HCT116 (cell line): ENCODE measurements around the gene PPP2R5C. TPM values are rescaled to one million over a fixed set of nuclear protein-coding genes. Genes with fewer than 3 reads are reported as not detected.

Experiments
- ATAC-seq: fragments of 200-7000 bp; cut with Tn5 transposase; 2 replicates; pipeline ENCODE4 v1.9.1; 2020; ENCODE audit warnings: mild to moderate bottlenecking, moderate library complexity
- BruUV-seq: library from RNA; stranded (reverse); fragments of 400-500 nt; replicated peaks from 2 replicates; lab custom pipeline; 2021; lab: Mats Ljungman, UMichigan
- CTCF ChIA-PET: fragments of 300-600 bp; sonication (Branson Sonifier 250); formaldehyde crosslinking; loops from one replicate; lab custom pipeline; 2021; ENCODE audit warnings: antibody characterized with exemption; lab: Charles Lee
- POLR2A ChIA-PET: fragments of 300-600, 350-600 bp; sonication (Branson Sonifier 250); formaldehyde crosslinking; loops from one replicate; lab custom pipeline; 2021; ENCODE audit warnings: antibody characterized with exemption; lab: Charles Lee
- RAD21 ChIA-PET, 2 experiments: fragments of 300-600 bp; sonication (Branson Sonifier 250); formaldehyde crosslinking; loops; one replicate each; lab custom pipeline; 2023; ENCODE audit warnings: low total read pairs in 2 of 2; ENCODE audit not compliant: uncharacterized antibody in 2 of 2, unreplicated experiment in 2 of 2, low non-redundant PET in 1 of 2; lab: Charles Lee
- DNase-seq: peaks from one replicate; pipeline ENCODE4 v3.0.0-alpha.2; 2010; ENCODE audit warnings: low read depth, low spot score
- H2AFZ ChIP-seq: fragments of 200-600 bp; shearing (Covaris generic), sonication (generic); 2 replicates; pipeline ENCODE4 v1.6.1; 2017; ENCODE audit warnings: low read depth, mixed run types, mixed read lengths, antibody characterized with exemption, low read length; ENCODE audit not compliant: poor library complexity, severe bottlenecking
- H3K27ac ChIP-seq: 2 replicates; pipeline ENCODE4 v1.5.1; 2012; ENCODE audit warnings: low read depth, low read length
- H3K27me3 ChIP-seq: fragments of 200-600 bp; sonication (generic); 2 replicates; pipeline ENCODE4 v1.6.1; 2016; ENCODE audit warnings: mixed run types, low read length, mixed read lengths; ENCODE audit not compliant: insufficient read depth
- H3K36me3 ChIP-seq, 2 experiments: fragments of 200-500 bp in 1 of 2; fragments of 200-600 bp in 1 of 2; sonication (Bioruptor generic) in 1 of 2; sonication (generic) in 1 of 2; 2 replicates each; pipeline versions ENCODE4 v1.5.1 to v1.6.1; 2014 to 2016; ENCODE audit warnings: low read length in 2 of 2, inconsistent platforms in 1 of 2, mixed read lengths in 1 of 2, mixed run types in 1 of 2; ENCODE audit not compliant: insufficient read depth in 2 of 2, control insufficient read depth in 1 of 2
- H3K4me1 ChIP-seq, 2 experiments: fragments of 200-600 bp in 1 of 2; sonication (generic) in 1 of 2; 2 replicates each; pipeline versions ENCODE4 v1.5.1 to v1.6.1; 2012 to 2017; ENCODE audit warnings: low read length in 2 of 2, inconsistent platforms in 1 of 2, mild to moderate bottlenecking in 1 of 2, mixed read lengths in 1 of 2, mixed run types in 1 of 2, moderate library complexity in 1 of 2; ENCODE audit not compliant: insufficient read depth in 2 of 2, control insufficient read depth in 1 of 2
- H3K4me2 ChIP-seq: fragments of 200-600 bp; sonication (generic); 2 replicates; pipeline ENCODE4 v1.6.1; 2017; ENCODE audit warnings: mixed run types, low read length, mixed read lengths
- H3K4me3 ChIP-seq, 2 experiments: fragments of 200-600 bp in 1 of 2; sonication (generic) in 1 of 2; replicated peaks in 1 of 2; 2 replicates each; pipeline ENCODE4 v1.5.1; 2011 to 2016; ENCODE audit warnings: low read length in 2 of 2, control low read depth in 1 of 2, low read depth in 1 of 2, mild to moderate bottlenecking in 1 of 2, mixed read lengths in 1 of 2, mixed run types in 1 of 2
- H3K79me2 ChIP-seq: fragments of 200-600 bp; sonication (generic); 2 replicates; pipeline ENCODE4 v1.6.1; 2017; ENCODE audit warnings: mild to moderate bottlenecking, mixed run types, low read length, moderate library complexity, mixed read lengths; ENCODE audit not compliant: insufficient read depth
- H3K9ac ChIP-seq: fragments of 200-600 bp; sonication (generic); 2 replicates; pipeline ENCODE4 v1.6.1; 2016; ENCODE audit warnings: low read length, mixed read lengths
- H3K9me2 ChIP-seq: fragments of 200-600 bp; sonication (generic), shearing (Covaris generic); 2 replicates; pipeline ENCODE4 v1.6.1; 2017; ENCODE audit warnings: mixed run types, mild to moderate bottlenecking, moderate library complexity; ENCODE audit not compliant: insufficient read depth
- H3K9me3 ChIP-seq, 2 experiments: fragments of 200-500 bp in 1 of 2; fragments of 200-600 bp in 1 of 2; sonication (Bioruptor generic) in 1 of 2; sonication (generic) in 1 of 2; 2 replicates each; pipeline ENCODE4 v1.6.1; 2014 to 2017; ENCODE audit warnings: low read length in 2 of 2, mixed read lengths in 2 of 2, inconsistent platforms in 1 of 2, low read depth in 1 of 2, mild to moderate bottlenecking in 1 of 2, mixed run types in 1 of 2, moderate library complexity in 1 of 2; ENCODE audit not compliant: control insufficient read depth in 1 of 2, insufficient read depth in 1 of 2
- H4K20me1 ChIP-seq: fragments of 200-600 bp; sonication (generic), shearing (Covaris generic); 2 replicates; pipeline ENCODE4 v1.6.1; 2017; ENCODE audit warnings: mixed run types, mild to moderate bottlenecking, moderate library complexity; ENCODE audit not compliant: insufficient read depth
- JUND ChIP-seq: IDR thresholded peaks from 2 replicates; pipeline ENCODE4 v1.6.1; 2012
- POLR2AphosphoS5 ChIP-seq: IDR thresholded peaks from 2 replicates; pipeline ENCODE4 v1.6.1; 2011; ENCODE audit warnings: mild to moderate bottlenecking, low read depth, low read length, moderate library complexity
- SP1 ChIP-seq: IDR thresholded peaks from 2 replicates; pipeline ENCODE4 v1.6.1; 2012; ENCODE audit warnings: low read depth
- YY1 ChIP-seq: IDR thresholded peaks from 2 replicates; pipeline ENCODE4 v1.6.1; 2011; ENCODE audit warnings: low read length, low read depth, moderate library complexity, mild to moderate bottlenecking; ENCODE audit not compliant: insufficient replicate concordance; ENCODE audit errors: extremely low read depth
- intact Hi-C: fragments of 100-400 bp; cut with micrococcal nuclease; formaldehyde crosslinking; loops from 2 replicates; pipeline ENCODE4 v1.10.0; 2022
- total RNA-seq: library from RNA; stranded (reverse); gene quantifications from one replicate; pipeline ENCODE4 v1.2.1, GENCODE V29; 2021; ENCODE audit not compliant: unreplicated experiment
- TF ChIP-seq, protein P1 (sequence below): IDR thresholded peaks from 2 replicates; pipeline ENCODE4 v1.6.1; 2012
- TF ChIP-seq, protein P2 (sequence below): IDR thresholded peaks from 2 replicates; pipeline ENCODE4 v1.6.1; 2011; ENCODE audit warnings: mild to moderate bottlenecking, low read length, moderate library complexity; ENCODE audit not compliant: insufficient replicate concordance; ENCODE audit errors: extremely low read depth

The PPP2R5C gene
- total RNA-seq, 1 experiment from 2014 or later, result 117 TPM

DNA sequence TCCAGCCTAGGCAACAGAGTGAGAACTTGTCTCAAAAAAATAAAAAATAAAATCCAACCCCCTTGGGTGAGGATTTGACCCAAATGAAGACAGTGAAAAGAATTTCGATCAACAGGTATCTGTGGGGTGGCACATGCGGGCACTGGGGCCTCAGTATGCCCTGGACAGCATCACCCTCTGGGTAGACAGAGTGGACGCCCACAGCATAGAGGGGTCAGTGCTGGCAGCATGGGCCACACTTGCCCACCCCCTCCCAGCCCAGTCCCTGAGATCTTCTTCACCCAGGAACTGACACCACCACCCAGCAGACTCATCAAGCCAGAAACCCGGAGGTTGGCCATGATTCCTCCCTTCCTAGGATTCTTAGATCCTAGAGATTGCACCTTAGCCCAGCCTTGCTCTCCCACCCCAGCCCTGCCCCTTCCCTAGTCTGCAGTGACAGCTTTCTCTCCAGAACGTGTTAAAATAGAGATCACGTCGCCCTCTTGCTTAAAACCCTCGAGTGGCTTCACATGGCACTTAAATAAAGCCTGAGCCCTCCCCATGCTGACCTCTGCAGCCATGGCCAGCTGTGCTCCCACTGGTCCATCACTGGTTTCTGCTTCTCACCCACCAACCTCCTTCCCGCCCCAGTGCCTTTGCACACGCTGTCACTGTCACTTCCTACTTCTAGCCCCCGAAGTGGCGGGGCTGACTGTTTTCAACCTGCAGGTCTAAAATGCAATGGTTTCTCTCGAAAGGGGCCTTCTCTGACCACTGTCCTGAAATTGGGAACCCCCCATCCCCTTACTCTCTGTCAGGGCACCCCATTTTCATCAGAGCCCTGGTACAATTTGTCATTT is 176.6 kb downstream of the PPP2R5C start:
- H3K36me3 ChIP-seq, result no peaks in the 10 kb centered on the region
- no peak overlapping the region for H3K4me3 ChIP-seq
- no peak overlapping the region for H3K27ac ChIP-seq
- no peak overlapping the region for H2AFZ ChIP-seq
- BruUV-seq, result no TSS peak
- TF ChIP-seq JUND, result no peak
- no peak for TF ChIP-seq POLR2AphosphoS5
- TF ChIP-seq, protein P1, sequence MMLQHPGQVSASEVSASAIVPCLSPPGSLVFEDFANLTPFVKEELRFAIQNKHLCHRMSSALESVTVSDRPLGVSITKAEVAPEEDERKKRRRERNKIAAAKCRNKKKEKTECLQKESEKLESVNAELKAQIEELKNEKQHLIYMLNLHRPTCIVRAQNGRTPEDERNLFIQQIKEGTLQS, result no peak
- no peak for TF ChIP-seq SP1
- no peak for TF ChIP-seq YY1
- TF ChIP-seq, protein P2, sequence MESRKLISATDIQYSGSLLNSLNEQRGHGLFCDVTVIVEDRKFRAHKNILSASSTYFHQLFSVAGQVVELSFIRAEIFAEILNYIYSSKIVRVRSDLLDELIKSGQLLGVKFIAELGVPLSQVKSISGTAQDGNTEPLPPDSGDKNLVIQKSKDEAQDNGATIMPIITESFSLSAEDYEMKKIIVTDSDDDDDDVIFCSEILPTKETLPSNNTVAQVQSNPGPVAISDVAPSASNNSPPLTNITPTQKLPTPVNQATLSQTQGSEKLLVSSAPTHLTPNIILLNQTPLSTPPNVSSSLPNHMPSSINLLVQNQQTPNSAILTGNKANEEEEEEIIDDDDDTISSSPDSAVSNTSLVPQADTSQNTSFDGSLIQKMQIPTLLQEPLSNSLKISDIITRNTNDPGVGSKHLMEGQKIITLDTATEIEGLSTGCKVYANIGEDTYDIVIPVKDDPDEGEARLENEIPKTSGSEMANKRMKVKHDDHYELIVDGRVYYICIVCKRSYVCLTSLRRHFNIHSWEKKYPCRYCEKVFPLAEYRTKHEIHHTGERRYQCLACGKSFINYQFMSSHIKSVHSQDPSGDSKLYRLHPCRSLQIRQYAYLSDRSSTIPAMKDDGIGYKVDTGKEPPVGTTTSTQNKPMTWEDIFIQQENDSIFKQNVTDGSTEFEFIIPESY, result no peak
- ATAC-seq (no peak), DNase-seq (no peak)
- no peak overlapping the region for H3K9ac ChIP-seq
- no peaks in the 10 kb centered on the region for H3K79me2 ChIP-seq
- intact Hi-C loops, result no loop called here
- ChIA-PET RAD21 (no interaction called here), POLR2A (no interaction called here), CTCF (no interaction called here)
- H3K27me3 ChIP-seq, result peaks cover 10% of the 10 kb centered on the region; the same call in 1 of the 2 replicates
- H3K9me2 ChIP-seq, result no peaks in the 10 kb centered on the region
- no peak overlapping the region for H3K4me2 ChIP-seq
- H3K4me1 ChIP-seq, result no peaks in the 10 kb centered on the region
- no peaks in the 10 kb centered on the region for H3K9me3 ChIP-seq
- H4K20me1 ChIP-seq, result no peaks in the 10 kb centered on the region
